Measurements from ENCODE around the gene PI4K2B. TPM values are rescaled to one million over a fixed set of nuclear protein-coding genes. Genes with fewer than 3 reads are reported as not detected.

Gene PI4K2B
- total and polyA plus RNA-seq, 2 experiments from 2014 or later, result 6.7 to 21.4 TPM

GRCh38 chr4:25308761-25309160 lies 74.9 kb downstream of the PI4K2B start (continued):
- no peak for TF ChIP-seq ZNF462 (CRISPR knock-in tag; IDR thresholded peaks at IDR 0.05)
- no peak for TF ChIP-seq EZH2phosphoT487 (IDR thresholded peaks at IDR 0.05; ENCODE audit: unreplicated experiment)

GRCh38 chr4:25310066-25310802 lies 76.4 kb downstream of the PI4K2B start:
- Mint-ChIP-seq H3K4me1 (peaks cover 6% of the 10 kb centered on the region; the same call in 2 of the 3 replicates), H3K4me3 (no peak overlapping the region), H3K27ac (no peak overlapping the region), H3K27me3 (ENCODE audit: insufficient read depth, low read depth, poor library complexity) (no peaks in the 10 kb centered on the region), H3K36me3 (ENCODE audit: low read depth) (no peaks in the 10 kb centered on the region), H3K9me3 (peaks cover 4% of the 10 kb centered on the region; the same call in 2 of the 3 replicates)
- ATAC-seq (no peak), DNase-seq (ENCODE audit: low spot score) (no peak)
- H3K4me2 ChIP-seq, result no peak overlapping the region
- H3K27me3 ChIP-seq (ENCODE audit: insufficient read depth), result no peaks in the 10 kb centered on the region
- TF ChIP-seq EZH2phosphoT487 (IDR thresholded peaks at IDR 0.05; ENCODE audit: unreplicated experiment) (no peak), POLR2AphosphoS5 (IDR thresholded peaks at IDR 0.05; ENCODE audit: low read depth) (no peak), ZNF114 (CRISPR knock-in tag; IDR thresholded peaks at IDR 0.05) (no peak), REST (IDR thresholded peaks at IDR 0.05; ENCODE audit: unreplicated experiment) (no peak), CREB1 (CRISPR knock-in tag; IDR thresholded peaks at IDR 0.05; ENCODE audit: low read depth) (no peak), STAT1 (IDR thresholded peaks at IDR 0.05; ENCODE audit: unreplicated experiment) (no peak), NANOG (IDR thresholded peaks at IDR 0.05; ENCODE audit: borderline replicate concordance) (no peak), CTCF (conservative IDR thresholded peaks at IDR 0.05; ENCODE audit: low read depth in 2 of 2) (no peak), ETS1 (IDR thresholded peaks at IDR 0.05) (no peak), JUNB (IDR thresholded peaks at IDR 0.05; ENCODE audit: unreplicated experiment) (no peak)
- no peak overlapping the region for H3K4me3 ChIP-seq
- no peaks in the 10 kb centered on the region for H3K79me2 ChIP-seq (replicated peaks; ENCODE audit: insufficient read depth)
- H3K27ac ChIP-seq (ENCODE audit: low read depth), result no peak overlapping the region
- H3K4me1 ChIP-seq (ENCODE audit: insufficient read depth), result no peaks in the 10 kb centered on the region
- H4K20me1 ChIP-seq (replicated peaks; ENCODE audit: insufficient read depth), result no peaks in the 10 kb centered on the region
- H3K9me2 ChIP-seq (ENCODE audit: insufficient read depth), result peaks cover 7% of the 10 kb centered on the region; the same call in 1 of the 2 replicates
- no peaks in the 10 kb centered on the region for H3K36me3 ChIP-seq (ENCODE audit: insufficient read depth)
- peak overlapping the region; percentile 91 for H2AFZ ChIP-seq
- no peaks in the 10 kb centered on the region for H3F3A ChIP-seq (replicated peaks; ENCODE audit: low read depth)
